Fibroblast of skin of scalp (primary cell): ENCODE data around the gene UNC13C.
"Not testable (repeated sequence)": the region's sequence is repeated elsewhere in the genome, so short reads cannot be mapped to it uniquely, and the experiment has no call there.

ENCODE experiments used
- DNase-seq: peaks from one replicate; pipeline ENCODE4 v3.0.0-alpha.2; 2013

UNC13C gene

GRCh38 chr15:54307252-54307902 lies 329.1 kb downstream of the UNC13C start:
- no peak for DNase-seq

GRCh38 chr15:54307926-54308325 lies 329.7 kb downstream of the UNC13C start:
- DNase-seq = no peak

GRCh38 chr15:54312528-54312927 lies 334.3 kb downstream of the UNC13C start:
- no peak for DNase-seq

GRCh38 chr15:54321426-54321825 lies 343.2 kb downstream of the UNC13C start:
- DNase-seq = no peak

GRCh38 chr15:54322341-54322740 lies 344.1 kb downstream of the UNC13C start:
- no peak for DNase-seq

GRCh38 chr15:54345301-54345700 lies 367.1 kb downstream of the UNC13C start:
- DNase-seq = no peak

GRCh38 chr15:54345827-54346226 lies 367.6 kb downstream of the UNC13C start:
- DNase-seq = no peak

GRCh38 chr15:54347082-54347827 lies 369.0 kb downstream of the UNC13C start:
- DNase-seq = no peak

- DNase-seq = no peak
Observed at GRCh38 chr15:54353726-54354125, 375.5 kb downstream of the UNC13C start.

GRCh38 chr15:54354341-54354740 lies 376.1 kb downstream of the UNC13C start:
- DNase-seq = no peak

GRCh38 chr15:54364961-54365360 lies 386.7 kb downstream of the UNC13C start:
- no peak for DNase-seq

GRCh38 chr15:54373332-54373731 lies 395.1 kb downstream of the UNC13C start:
- DNase-seq = no peak

GRCh38 chr15:54374184-54374952 lies 396.1 kb downstream of the UNC13C start:
- DNase-seq = no peak

- no peak for DNase-seq
Observed at GRCh38 chr15:54387799-54388198, 409.6 kb downstream of the UNC13C start.

- DNase-seq = no peak
Observed at GRCh38 chr15:54388746-54389145, 410.5 kb downstream of the UNC13C start.

- DNase-seq = no peak
Observed at GRCh38 chr15:54410481-54410880, 432.2 kb downstream of the UNC13C start.

GRCh38 chr15:54424171-54424570 lies 445.9 kb downstream of the UNC13C start:
- DNase-seq = no peak

GRCh38 chr15:54428596-54428995 lies 450.4 kb downstream of the UNC13C start:
- no peak for DNase-seq

GRCh38 chr15:54450288-54450687 lies 472.0 kb downstream of the UNC13C start:
- not testable (repeated sequence) for DNase-seq

- no peak for DNase-seq
Observed at GRCh38 chr15:54456413-54456812, 478.2 kb downstream of the UNC13C start.

GRCh38 chr15:54462511-54462913 lies 484.3 kb downstream of the UNC13C start:
- DNase-seq = no peak

GRCh38 chr15:54481819-54482218 lies 503.6 kb downstream of the UNC13C start:
- DNase-seq = no peak

- DNase-seq = no peak
Observed at GRCh38 chr15:54482251-54482650, 504.0 kb downstream of the UNC13C start.

- no peak for DNase-seq
Observed at GRCh38 chr15:54500330-54500729, 522.1 kb downstream of the UNC13C start.
